ENCODE measurements around the gene IGFBP4.

IGFBP4 gene

DNA sequence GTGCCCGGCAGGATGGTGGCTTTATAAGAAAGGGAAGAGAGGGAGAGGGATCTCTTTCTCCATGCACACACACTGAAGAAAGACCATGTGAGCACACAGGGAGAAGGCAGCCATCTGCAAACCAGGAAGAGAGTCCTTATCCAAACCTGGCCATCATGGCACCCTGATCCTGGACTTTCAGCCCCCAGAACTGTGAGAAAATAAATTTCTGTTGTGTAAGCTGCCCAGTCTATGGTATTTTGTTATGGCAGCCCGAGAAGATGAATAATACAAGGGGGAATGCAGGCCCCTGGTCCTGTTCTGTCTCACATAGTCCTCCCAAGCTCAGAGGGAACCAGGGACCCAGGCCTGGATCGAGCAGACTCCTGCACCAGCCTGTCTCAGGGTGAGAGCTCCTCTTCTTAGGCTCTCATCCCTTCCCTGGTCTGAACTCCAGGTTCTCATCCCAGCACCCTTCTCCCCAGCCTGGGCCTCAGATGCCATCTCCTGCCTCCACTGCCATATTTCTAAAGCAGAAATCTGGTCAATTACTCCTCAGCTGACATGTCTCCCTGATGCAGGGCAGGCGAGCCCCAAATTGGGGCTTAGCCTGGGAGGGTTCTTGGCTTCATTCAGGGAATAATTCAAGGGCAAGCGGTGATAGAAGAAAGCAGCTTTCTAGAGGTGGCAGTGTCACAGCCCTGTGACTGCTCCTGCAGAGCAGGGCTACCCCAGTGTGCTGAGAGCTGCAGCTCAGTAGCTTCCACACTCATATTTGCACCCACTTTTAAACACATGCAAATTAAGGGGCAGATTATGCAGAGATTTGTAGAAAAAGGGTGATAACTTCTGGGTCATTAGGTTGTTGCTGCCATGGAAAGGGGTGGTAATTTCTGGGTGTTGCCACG, 28.8 kb downstream of the IGFBP4 start:
- DNase-seq (ENCODE audit: low read depth): no peak

DNA sequence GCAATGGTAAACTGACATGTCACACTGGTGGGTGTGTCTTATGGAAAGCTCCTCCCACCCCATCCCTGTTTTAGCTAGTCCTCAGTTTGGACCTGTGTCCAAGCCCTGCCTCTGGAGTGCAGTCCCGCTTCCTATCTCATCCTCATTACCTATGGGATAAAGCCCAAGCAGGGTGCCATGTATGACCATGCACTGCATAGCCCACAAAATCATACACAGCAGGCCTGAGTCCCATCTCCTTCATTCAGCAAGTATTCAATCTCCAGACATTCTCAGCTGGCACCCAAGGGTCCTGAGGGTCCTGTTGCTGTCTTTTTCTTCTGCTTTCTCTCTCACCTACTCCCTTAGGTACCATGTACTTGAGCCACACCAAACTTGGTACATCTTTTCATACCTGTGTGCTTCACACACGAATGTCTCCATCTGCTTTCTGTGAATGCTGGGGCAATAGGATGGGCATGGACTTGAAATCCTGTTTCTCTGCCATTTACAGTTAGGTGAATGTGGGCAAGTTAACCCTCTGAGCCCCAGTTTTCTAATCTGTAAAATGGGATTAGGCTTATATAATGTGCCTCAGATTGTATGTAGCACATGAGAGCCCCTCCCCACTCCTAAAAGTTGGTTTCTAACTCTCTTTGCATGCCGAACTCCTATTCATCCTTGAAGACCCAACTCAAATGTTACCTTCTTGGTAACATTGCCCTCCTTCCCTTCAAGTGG, 29.6 kb downstream of the IGFBP4 start:
- DNase-seq (ENCODE audit: low read depth): no peak

DNA sequence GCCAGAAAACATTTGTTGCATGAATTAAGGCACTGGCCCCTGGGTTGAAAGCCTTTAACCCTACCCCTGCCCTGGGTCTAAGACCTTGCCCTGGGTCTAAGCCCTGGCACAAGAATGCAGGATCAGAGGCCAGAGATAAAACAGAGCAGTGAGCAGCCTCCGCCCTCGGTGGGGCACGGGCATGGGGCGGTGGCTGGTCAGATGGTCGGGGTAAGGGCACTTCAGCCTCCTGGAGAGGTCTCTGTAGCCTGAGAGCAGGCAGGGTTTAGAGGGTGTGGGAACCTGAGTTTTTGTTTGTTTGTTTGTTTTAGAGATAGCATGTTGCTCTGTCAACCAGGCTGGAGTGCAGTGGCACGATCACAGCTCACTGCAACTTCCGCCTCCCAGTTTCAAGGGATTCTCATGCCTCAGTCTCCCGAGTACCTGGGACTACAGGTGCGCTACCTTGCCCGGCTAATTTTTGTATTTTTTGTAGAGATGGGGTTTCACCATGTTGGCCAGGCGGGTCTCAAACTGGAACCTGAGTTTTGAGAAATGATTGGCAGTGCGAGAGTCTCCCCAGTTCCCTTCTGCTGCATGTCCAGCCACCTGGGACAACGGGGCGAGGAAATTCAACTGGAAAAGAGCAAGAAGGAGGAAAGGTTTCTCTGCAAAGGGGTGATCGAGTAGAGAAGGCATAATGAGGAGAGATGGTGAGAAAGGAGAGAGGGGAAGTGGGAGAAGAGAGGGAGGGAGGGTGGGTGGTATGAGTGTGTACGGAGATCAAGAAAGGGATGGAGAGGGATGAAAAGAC, 30.5 kb downstream of the IGFBP4 start:
- no peak for DNase-seq (ENCODE audit: low read depth)

DNA sequence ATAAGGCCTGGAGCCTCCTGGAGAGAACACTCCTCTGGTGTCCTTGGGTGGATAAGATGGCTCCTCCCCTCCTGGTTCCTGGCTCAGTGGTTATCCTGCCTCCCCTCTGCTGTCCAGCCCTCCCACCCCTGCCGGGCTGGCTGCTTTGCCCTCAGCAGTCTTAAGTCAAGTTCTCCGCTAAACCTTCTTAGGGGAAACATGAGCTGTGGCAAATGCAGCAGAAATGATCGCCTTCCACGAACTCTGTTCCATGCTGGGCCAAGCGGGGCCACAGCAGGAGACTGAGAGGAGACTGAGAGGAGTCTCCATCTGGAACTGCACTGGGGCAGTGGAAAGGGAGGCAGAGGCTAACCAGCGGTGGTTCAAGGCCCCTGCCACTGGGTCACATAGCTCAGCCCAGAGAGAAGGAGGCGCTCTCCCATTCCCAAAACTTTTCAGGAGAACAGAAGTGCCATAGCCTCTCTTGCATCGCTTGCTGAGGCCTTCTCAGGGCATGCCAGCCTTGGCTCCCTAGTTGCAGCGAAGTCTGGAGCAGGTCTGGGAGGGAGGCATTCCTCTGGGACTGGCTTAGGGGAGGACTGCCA, 31.3 kb downstream of the IGFBP4 start:
- DNase-seq (ENCODE audit: low read depth): no peak

DNA sequence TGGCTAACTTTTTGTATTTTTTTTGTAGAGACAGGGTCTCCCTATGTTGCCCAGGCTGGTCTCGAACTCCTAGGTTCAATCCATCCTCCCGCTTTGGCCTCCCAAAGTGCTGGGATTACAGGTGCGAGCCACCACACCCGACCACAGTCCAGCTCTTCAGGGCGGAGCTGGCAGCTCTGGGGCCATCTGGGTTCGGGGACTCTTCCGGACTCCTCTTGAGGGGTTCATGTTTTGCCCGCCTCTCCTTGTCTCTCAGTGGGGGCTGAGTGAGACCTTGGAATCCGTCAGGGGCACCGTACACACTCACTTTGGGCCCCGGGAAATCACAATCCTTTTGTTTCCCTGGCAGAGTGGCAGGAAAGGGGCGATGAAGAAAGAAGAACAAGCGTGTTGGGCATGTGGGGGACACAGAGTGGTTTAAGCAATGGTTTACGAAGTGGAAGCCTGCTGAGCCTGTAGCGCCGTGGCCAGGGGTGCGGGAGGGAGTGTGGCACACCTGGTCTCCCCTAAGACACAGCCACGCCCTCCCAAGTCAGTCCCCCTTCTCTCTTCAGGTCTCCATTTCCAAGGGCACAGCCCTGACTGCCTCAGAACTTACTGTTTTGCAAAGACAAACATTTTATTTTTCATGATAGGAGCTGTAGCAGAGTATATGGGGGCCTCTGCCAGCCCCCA, 32.1 kb downstream of the IGFBP4 start:
- DNase-seq (ENCODE audit: low read depth): no peak

DNA sequence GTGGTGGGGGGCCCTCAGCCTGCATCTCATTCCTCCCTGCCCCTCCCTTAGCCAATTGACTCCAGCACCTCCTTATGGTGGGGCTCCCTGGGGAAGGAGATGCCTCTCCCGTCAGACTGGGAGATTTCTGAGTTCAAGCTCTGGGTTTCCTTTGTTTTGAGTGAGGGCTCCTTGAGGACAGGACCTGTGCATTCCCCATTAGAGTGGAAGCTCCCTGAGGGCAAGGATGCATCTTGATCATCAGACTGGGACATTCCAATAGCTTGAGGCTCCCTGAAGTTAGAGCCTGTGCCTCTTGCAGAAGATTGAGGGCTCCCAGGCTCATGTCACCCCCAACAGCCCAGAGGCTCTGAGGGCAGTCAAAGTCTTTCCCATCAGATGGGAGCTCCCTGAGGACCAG, 34.5 kb downstream of the IGFBP4 start:
- no peak for DNase-seq (ENCODE audit: low read depth)

DNA sequence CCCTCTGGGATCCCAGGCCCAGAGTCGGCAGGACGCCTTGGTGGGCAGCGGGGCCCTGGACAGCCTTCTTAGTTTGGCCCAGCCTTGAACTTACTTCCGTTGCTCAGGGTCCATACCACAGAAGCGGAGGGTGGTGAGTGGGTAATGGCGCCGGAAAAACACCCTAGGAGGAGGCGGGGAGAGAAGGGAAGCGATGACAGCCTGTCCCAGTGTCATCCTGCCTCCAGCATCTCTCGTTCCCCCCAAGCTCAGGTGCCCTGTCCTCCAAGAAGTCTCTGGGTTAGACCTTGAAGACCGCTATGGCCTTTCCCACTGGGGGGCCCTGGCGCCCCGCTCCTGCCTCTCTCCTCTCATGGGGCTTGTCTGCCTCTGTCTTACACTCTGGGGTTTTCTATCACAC, 35.2 kb downstream of the IGFBP4 start:
- no peak for DNase-seq (ENCODE audit: low read depth)

DNA sequence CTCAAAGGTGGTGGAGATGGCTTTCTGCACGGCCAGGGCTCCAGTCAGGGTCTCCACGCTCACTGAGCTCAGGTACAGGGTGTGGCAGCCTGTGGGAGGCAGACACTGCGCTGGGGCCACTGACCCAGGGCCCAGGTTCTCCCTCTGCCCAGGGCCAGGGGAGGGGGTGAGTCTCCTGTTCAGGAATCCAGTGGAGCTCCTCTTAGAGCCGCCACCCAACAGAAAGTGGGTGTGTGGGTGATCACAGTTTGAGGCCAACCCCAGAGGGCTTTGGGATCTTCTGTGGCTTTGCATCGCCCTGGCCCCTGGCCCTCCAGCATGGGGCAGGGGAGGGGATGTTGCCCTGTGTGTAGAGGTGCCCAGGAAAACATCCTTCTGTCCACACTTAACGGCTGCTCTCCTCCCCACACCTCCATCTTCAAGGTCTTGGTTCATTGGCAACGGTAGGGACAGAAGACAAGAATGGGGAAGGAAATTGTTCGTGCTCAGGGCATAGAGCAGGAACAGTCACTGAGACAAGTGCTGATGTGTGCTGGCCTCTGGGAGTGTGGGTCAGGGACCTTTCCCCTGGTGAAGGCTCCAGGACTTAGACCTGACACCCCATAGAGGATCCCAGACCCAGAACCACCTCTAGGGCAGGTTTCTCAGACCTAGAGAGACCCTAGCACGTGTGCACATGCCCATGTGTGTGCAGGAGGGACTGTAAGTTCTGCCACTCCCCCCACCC, 36.7 kb downstream of the IGFBP4 start:
- DNase-seq (ENCODE audit: low read depth): no peak

DNA sequence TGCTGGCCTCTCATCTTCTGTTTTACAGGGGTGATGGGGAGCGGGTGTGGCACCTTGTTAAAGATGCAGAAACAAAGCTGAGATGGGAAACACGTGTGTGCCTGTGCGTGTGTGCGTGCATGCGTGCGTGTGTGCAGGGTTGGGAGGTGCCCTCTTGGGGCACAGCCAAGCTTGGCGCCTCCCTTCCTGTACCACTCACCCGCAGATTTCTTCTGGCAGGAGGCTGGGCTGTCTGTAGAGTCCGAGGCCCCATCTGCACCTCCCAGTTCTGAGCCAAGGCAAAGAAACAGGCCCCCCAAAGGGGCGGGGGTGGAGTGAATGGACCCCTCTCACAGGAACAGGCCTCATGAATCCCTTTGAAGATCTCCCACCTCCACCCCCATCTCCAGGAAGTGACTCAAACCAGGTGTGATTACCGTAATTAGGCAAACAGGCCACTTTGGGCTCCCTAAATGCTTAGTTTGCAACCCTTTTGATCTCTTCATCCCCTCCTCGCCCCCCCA, 37.3 kb downstream of the IGFBP4 start:
- DNase-seq (ENCODE audit: low read depth): peak; percentile 66

DNA sequence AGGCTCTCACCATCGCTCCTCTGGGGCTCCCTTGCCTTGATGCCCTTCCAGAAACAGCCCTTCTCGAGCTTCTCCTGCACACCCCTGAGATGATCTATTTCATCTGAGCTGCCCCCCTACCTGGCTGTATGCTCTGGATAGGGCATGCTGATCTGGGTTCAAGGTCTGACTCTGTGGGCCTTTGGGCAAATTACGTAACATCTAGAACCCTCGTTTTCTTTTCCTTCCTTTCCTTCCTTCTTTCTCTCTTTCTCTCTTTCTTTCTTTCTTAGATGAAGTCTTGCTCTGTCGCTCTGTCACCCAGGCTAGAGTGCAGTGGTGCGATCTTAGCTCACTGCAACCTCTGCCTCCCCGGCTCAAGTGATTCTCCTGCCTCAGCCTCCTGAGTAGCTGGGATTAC, 37.9 kb downstream of the IGFBP4 start:
- no peak for DNase-seq (ENCODE audit: low read depth)

DNA sequence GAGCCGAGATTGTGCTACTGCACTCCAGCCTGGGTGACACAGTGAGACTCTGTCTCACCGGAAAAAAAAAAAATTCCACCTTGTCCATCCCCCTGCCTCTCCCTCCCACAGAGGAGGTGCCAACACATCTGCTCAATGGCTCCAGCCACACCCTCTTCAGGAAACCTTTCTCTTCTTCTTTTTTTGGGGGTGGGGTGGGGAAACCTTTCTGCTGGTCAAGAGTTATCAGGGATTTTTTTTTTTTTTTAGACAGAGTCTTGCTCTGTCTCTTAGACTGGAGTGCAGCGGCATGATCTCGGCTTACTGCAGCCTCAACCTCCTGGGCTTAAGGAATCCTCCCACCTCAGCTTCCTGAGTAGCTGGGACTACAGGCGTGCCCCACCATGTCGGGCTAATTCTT, 39.5 kb downstream of the IGFBP4 start:
- no peak for DNase-seq (ENCODE audit: low read depth)

DNA sequence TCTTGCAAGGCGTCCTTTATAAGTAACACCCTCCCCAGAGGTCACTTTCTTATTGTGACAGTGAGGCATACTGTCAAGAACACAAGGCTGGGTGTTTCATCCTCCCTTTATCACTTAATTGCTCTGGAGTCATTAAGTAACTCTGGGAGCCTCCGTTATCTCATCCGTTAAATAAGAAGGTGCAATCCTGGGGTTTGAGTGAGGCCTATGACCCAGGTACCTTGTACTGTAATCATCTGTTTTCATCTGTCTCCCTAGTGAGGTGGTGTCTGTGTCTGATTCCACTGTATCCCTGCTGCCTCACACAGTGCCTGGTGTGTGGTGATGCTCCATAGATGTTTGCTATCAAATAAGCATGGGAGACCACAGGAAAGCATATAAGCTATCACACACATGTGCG, 40.4 kb downstream of the IGFBP4 start:
- no peak for DNase-seq (ENCODE audit: low read depth)

DNA sequence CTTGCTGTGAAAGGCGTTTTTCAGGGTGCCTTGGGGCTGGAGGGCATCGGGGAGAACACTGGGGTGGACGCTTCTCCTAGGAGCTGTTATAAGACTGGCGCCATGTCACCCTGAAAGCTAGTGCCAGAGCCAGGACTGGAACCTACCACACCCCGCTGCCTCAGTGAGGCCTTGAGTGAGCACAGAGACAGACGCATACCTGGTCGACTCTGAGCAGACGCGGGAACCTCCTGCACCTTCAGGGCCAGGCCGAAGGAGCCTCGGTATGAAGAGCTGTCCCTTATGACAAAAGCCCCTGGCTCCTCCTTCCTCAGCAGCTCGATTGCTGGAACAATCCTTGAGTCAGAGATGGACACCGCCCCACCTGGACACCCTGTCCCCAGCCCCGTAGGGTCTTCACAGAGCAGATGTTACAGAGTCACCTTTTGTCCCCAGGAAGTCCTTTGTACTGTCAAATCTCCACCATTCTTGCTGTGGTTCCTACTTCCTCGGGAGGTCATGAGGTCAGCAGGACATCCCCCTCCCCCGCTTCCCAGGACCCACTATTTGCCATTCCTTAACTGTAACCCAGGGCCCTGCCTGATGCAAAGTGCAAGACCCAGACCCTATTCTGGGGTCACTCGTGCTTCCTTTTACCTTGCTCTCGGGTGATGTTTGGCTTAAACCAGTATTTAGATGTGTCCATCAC, 41.2 kb downstream of the IGFBP4 start:
- no peak for DNase-seq (ENCODE audit: low read depth)

DNA sequence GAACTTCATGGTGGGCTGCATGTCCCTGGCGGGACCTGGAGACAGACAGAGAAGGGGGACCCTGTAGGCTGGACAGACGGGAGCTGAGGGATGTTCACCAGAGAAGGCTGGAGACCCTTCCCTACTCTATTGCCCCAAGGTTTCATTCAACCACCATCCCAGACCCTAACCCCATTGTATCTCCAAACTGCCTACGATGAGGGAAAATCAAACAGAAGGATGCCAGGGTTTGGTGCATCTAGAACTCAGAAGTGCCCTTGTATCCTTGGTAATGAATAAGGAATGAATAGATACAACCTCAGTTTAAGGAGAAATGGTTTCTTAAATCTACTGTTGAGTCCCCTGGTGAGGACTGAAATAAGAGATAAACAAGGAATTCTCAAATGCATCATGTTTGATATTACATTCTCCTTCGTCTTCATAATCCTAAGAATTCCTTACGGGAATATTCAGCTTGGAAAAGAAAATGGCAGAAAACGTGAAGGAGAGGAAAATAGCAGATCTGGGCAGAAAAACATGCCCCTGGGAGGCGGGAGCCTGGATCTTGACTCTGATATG, 41.8 kb downstream of the IGFBP4 start:
- DNase-seq (ENCODE audit: low read depth): no peak

DNA sequence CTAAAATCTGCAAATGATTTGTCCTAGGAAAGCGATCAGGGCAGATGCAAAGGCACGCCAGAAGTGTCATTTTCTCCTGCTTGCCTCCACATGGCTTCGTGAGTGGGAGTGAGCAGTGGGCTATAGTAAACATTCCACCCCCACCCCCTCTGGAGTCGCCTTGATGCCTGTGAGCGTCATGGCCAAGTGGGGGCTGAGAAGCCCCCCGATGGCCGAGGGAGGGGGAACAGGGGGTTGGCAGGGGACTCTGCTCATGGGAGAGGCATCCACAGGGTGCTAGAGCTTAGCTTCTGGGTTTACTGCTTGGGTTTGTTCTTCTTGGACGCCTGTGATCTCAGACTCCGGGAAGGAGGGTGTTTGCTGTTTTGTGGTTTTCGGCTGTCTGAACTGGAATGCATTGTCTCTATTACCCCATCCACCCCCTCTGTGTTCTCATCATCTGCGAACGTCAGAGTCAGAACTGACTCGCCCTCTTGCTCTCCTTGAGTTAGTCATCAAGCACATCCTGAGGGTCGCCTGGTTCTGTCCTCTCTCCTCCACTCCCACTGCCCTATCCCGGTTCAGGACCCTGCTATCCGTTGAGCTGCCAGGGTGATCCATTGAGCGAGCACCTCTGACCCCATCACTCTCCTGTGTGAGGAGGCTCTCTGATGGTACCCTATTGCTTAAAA, 42.7 kb downstream of the IGFBP4 start:
- no peak for DNase-seq (ENCODE audit: low read depth)

DNA sequence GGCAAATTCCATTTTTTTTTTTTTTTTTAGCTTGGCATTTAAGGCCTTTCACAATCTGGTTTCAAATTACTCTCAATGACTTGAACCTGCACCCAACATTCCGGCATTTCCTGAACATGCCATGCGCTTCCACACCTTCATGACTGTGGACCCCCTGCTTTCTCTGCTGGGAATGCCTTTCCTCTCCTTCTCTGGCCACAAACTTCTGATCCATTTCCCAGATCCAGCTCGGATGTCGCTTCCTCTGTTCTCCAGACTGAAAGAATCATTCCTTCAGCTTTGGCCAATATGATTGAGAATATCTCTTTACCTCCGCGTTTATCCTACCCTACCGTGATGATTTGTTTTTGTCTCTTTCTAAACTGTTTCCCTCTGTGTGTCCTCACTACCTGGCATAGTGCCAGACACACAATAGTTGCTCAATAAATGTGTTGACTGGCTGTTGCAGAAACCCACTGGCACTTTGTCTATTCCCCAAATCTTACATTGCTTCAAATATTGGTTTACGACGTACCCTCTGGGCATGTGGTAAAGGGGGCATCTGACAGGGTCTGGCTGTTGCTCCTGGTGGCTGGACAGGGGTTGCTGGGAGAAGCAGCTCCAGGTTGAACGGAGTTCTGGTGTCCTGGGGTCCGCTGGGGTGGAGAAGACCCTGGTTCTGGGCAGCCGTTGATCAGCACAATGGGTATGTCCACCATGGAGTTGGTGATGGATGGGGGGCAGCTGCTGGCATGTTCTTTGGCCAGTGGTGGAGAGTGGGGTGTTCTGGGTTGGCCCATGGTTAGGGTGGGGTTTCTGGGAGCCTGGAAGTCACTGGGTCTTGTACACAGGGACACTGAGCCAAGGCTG, 43.5 kb downstream of the IGFBP4 start:
- no peak for DNase-seq (ENCODE audit: low read depth)

DNA sequence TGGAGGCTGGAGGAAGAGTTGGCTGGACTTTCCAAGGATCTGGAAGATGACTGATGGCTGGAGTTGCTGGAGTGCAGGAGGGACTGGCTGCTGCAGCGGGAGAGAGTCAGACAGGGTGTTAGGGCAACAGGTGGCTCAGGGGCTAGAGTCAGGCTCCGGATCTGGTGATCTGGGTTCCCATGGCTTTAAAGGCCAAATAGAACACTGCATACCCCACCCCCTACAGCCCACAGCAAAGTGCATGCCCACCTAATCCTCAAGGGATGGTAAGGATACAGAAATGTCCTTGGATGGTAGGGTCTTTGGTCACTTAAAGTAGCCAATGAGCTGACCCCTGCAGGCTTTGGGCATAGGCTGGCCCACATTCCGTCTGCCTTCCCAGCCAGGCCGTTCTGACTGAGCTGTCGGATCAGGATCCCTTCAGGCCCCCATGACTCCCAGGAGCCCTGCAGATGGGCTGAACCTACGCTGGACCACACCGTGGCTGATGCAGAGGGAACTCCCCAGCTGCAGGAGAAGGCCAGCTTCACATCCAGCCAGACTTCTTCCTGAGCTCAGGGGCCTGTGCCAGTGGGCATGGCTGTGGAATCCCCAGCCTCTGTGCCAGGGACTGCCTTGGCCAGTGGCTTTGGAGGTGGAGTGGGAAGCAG, 44.2 kb downstream of the IGFBP4 start:
- DNase-seq (ENCODE audit: low read depth): no peak

DNA sequence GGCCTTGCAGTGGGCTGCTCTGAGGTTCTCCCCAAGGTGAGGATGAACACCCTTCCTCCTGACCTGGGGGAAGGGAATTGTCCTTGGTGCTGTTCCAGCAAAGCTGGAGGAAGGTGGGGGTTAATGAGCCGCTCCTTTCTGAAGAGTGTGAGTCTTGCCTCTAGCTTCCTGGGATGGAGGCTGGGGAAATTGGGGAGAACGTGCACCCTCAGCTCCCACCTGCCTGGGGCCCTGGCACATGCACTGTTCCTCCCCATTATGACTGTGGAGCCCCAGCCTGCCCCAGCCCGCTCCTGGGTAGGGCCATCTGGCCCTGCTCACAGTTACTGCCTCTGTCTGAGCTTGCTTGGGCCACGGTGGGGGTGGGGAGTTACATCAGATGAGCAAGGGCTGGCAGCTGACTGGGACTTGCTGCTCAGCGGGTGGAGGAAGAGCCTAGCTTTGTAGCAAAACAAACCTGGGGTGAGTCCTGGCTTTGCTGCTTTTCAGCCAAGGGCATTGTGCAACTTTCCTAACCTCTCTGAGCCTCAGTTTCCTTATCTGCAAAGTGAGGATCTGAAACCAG, 47.1 kb downstream of the IGFBP4 start:
- no peak for DNase-seq (ENCODE audit: low read depth)
